ENCODE results near the gene GNAS.

GNAS gene

DNA sequence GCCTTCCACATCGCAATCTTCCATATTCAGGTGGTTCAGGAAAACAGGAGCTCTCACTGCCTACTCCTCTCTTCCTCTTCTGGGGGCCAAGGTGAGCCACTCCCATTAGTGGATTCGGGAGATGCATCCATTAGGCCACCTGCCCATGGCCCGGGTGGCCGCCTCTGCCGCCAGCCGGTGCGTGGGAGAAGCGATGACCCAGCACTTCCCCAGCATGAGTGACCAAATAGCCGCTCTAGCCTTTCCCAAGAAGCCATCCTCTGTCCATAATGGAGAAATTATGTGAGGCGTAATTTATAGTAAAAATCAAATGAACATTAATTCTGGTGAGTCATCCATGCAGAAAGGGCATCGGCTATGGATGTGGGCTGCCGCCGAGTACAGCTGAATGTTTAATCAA, 41.2 kb upstream of the GNAS start:
- no peak overlapping the region for H3K4me3 ChIP-seq (ENCODE audit: low read depth, low read length)
- TF ChIP-seq, protein P1, sequence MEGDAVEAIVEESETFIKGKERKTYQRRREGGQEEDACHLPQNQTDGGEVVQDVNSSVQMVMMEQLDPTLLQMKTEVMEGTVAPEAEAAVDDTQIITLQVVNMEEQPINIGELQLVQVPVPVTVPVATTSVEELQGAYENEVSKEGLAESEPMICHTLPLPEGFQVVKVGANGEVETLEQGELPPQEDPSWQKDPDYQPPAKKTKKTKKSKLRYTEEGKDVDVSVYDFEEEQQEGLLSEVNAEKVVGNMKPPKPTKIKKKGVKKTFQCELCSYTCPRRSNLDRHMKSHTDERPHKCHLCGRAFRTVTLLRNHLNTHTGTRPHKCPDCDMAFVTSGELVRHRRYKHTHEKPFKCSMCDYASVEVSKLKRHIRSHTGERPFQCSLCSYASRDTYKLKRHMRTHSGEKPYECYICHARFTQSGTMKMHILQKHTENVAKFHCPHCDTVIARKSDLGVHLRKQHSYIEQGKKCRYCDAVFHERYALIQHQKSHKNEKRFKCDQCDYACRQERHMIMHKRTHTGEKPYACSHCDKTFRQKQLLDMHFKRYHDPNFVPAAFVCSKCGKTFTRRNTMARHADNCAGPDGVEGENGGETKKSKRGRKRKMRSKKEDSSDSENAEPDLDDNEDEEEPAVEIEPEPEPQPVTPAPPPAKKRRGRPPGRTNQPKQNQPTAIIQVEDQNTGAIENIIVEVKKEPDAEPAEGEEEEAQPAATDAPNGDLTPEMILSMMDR (conservative IDR thresholded peaks at IDR 0.05; ENCODE audit: low read depth, low read length): no peak
- no peak for DNase-seq (ENCODE audit: low read depth)

DNA sequence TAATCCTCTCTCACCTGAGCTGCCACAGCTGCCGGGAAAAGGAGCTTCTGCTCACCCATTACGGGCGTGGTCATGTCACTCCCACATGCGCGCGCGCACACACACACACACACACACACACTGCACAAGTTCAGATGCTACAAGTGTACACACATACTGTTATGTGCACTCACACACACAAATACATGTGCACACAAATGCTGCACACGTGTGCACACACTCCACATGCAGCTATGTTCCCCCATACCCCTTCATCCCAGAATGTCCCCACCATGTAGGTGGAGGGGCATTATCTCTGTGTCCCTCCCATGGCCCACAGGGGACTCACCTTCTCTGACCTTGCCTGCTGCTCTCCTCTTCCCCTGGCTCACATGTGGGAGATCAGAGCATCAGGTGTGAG, 39.1 kb upstream of the GNAS start:
- H3K4me3 ChIP-seq (ENCODE audit: low read depth, low read length): no peak overlapping the region
- TF ChIP-seq, protein P1 (conservative IDR thresholded peaks at IDR 0.05; ENCODE audit: low read depth, low read length): no peak
- DNase-seq (ENCODE audit: low read depth): no peak

DNA sequence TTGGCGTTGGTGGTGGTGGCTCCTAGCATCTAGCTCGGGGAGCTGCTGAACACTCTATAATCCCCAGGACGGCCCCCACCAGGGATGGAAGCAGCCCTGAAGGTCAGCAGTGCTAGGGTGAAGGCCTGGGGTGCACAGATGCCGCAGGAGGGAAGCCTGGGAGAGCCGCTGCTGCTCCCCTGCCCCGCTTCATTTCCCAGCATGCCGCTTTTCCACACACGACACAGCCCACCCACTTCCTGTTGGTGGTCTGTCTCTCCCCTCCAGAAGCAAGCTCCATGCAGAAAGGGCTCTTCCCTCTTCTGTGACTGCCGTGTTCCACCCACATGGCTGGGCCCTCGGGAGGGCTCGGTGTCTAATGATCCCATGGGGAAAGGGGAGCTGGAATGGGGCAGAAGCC, 37.1 kb upstream of the GNAS start:
- TF ChIP-seq, protein P1 (conservative IDR thresholded peaks at IDR 0.05; ENCODE audit: low read depth, low read length): no peak
- no peak for DNase-seq (ENCODE audit: low read depth)
- no peak overlapping the region for H3K4me3 ChIP-seq (ENCODE audit: low read depth, low read length)

GRCh38 chr20:58816051-58816450, 36.5 kb upstream of the GNAS start:
- TF ChIP-seq, protein P1 (conservative IDR thresholded peaks at IDR 0.05; ENCODE audit: low read depth, low read length): no peak
- no peak overlapping the region for H3K4me3 ChIP-seq (ENCODE audit: low read depth, low read length)
- DNase-seq (ENCODE audit: low read depth): no peak

DNA sequence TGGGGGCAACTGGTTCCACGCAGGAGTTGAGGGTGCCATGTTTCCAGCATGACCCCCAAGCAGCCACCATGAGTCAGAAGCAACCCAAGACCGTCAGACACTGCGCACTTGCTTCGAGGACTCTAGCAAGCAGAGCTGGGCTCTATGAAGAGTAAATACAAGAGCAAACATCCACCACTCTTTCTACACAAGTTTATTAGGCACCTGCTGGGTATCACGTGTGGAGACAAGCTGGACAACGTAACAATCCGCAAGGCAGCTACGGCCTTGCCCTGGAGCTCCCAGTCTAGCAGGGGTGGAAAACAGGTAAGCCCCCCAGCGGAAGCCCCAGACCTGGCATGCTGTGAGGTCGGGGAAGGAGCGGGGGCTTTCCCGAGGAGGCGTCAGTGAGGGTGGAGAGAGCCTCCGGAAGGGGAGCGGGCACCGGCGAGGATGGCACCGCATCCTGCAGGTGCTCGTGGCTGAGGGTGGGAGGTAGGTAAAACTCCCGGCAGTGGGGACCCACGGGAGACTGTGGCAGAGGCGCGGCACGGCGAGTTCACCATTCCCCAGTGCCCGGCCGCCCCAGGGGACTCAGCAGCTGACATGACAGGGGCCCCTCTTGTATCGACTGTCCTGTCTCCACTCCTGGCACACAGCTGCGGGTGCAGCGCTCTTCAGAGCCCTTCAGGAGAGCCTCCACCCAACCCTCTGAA, 35.4 kb upstream of the GNAS start:
- no peak for DNase-seq (ENCODE audit: low read depth)
- TF ChIP-seq, protein P1 (conservative IDR thresholded peaks at IDR 0.05; ENCODE audit: low read depth, low read length): no peak
- H3K4me3 ChIP-seq (ENCODE audit: low read depth, low read length): no peak overlapping the region

GRCh38 chr20:58817748-58818147, 34.8 kb upstream of the GNAS start:
- H3K4me3 ChIP-seq (ENCODE audit: low read depth, low read length): no peak overlapping the region
- TF ChIP-seq, protein P1 (conservative IDR thresholded peaks at IDR 0.05; ENCODE audit: low read depth, low read length): no peak
- no peak for DNase-seq (ENCODE audit: low read depth)

DNA sequence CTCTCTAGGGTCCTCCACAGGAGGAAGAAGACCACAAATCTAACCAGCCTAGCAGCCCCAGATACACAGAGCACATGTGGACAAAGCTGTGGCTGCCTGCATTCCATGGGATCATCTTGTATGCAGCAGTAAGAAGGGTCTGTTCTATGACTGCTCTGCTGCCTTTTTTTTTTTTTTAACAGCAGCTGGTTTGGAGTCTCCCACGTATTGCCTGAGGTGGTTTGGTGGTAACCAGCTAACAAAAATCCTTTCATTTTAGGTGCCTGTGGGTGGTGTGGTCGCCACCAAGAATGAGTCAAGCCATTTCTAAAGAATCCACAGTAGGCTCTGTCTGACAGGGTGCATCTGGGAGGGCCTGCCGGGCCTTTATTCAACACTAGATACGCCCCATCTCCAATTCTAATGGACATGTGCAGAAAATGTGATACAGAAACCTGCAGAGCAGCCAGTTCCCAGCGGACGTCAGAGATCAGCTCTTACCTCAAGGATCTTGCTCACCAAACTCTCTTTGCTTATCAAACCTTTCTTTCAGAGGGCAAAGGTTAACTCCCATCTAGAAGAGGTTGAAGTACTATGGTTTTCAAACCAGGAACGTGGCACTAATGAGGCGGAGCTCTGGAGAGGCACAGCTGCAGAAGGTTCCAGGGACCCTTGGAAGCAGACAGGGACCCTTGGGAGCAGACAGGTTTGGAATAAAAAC, 33.8 kb upstream of the GNAS start:
- H3K4me3 ChIP-seq (ENCODE audit: low read depth, low read length): no peak overlapping the region
- TF ChIP-seq, protein P1 (conservative IDR thresholded peaks at IDR 0.05; ENCODE audit: low read depth, low read length): no peak
- peak; percentile 26 for DNase-seq (ENCODE audit: low read depth)

Measured in choroid plexus epithelial cell (primary cell).